Left kidney (tissue), 2 donors: ENCODE measurements around the gene SEPTIN10. TPM values are rescaled to one million over a fixed set of nuclear protein-coding genes. Genes with fewer than 3 reads are reported as not detected.

Experiments used
- DNase-seq: peaks from one replicate; pipeline ENCODE4 v3.0.0-alpha.2; 2013
- polyA plus RNA-seq: library from polyadenylated mRNA; unstranded; fragments of 120-200 nt; gene quantifications from one replicate; pipeline ENCODE4 v1.2.1, GENCODE V29; 2013; ENCODE audit not compliant: insufficient read length

SEPTIN10 gene
- polyA plus RNA-seq, 1 donor = 128 TPM

GRCh38 chr2:109498906-109499305 is 114.9 kb downstream of the SEPTIN10 start:
- no peak for DNase-seq

- no peak for DNase-seq
Observed at GRCh38 chr2:109497911-109498870, 115.6 kb downstream of the SEPTIN10 start.

GRCh38 chr2:109497463-109497862 is 116.3 kb downstream of the SEPTIN10 start:
- no peak for DNase-seq

GRCh38 chr2:109494351-109494750 is 119.4 kb downstream of the SEPTIN10 start:
- no peak for DNase-seq

- DNase-seq = no peak
Observed at GRCh38 chr2:109493176-109493935, 120.4 kb downstream of the SEPTIN10 start.

Other genes with a start within 250 kb of the SEPTIN10 start
- gene SOWAHC, start 398 bp upstream of the SEPTIN10 start, polyA plus RNA-seq = 16.7 TPM
- gene RGPD5, start 180.3 kb upstream of the SEPTIN10 start, polyA plus RNA-seq = 22.1 TPM